ENCODE data around the gene KLF7.

GRCh38 chr2:207135340-207135739 lies 30.4 kb downstream of the KLF7 start:
- TF ChIP-seq CTCF (IDR thresholded peaks at IDR 0.05), result no peak
- no peak for TF ChIP-seq POLR2A (IDR thresholded peaks at IDR 0.05)
